Prostate gland (tissue), 2 donors: ENCODE measurements around the gene ATF6. TPM values are rescaled to one million over a fixed set of nuclear protein-coding genes. Genes with fewer than 3 reads are reported as not detected.

Experiments
- DNase-seq: peaks from one replicate; pipeline ENCODE4 v3.0.0-alpha.2; 2019; ENCODE audit warnings: low spot score
- H3K27ac ChIP-seq, 2 donors: fragments of 200-600 bp; sonication (generic); 2 replicates each; pipeline ENCODE4 v1.5.1; 2017 to 2019
- H3K27me3 ChIP-seq: fragments of 200-600 bp; sonication (generic); replicated peaks from 2 replicates; pipeline ENCODE4 v1.5.1; 2019; ENCODE audit not compliant: insufficient read depth
- H3K36me3 ChIP-seq, 2 donors: fragments of 200-600 bp; sonication (generic); 1 replicate in 1 of 2; 2 replicates in 1 of 2; pipeline versions ENCODE4 v1.5.1 to v1.8.1; 2017 to 2019
- H3K4me1 ChIP-seq: fragments of 200-600 bp; sonication (generic); replicated peaks from 2 replicates; pipeline ENCODE4 v1.5.1; 2019
- H3K4me3 ChIP-seq, 2 donors: fragments of 200-600 bp; sonication (generic); 2 replicates each; pipeline ENCODE4 v1.5.1; 2017 to 2019
- H3K9me3 ChIP-seq: fragments of 200-600 bp; sonication (generic); 2 replicates; pipeline ENCODE4 v1.5.1; 2017
- CTCF ChIP-seq, 4 experiments: fragments of 200-600 bp in 2 of 4; fragments of 450-650 bp in 2 of 4; sonication (generic) in 2 of 4; IDR thresholded peaks; 1 replicate in 3 of 4; 2 replicates in 1 of 4; pipeline ENCODE4 v1.5.1; 2016 to 2019; ENCODE audit warnings: antibody characterized with exemption in 4 of 4, mild to moderate bottlenecking in 2 of 4, moderate library complexity in 2 of 4
- POLR2A ChIP-seq: fragments of 450-650 bp; IDR thresholded peaks from one replicate; pipeline ENCODE4 v1.6.1; 2016; ENCODE audit warnings: antibody characterized with exemption, mild to moderate bottlenecking
- POLR2AphosphoS5 ChIP-seq: sonication (generic); formaldehyde crosslinking; IDR thresholded peaks from one replicate; pipeline ENCODE4 v1.6.1; 2017; ENCODE audit warnings: antibody characterized with exemption
- WGBS: methylation state at CpG from one replicate; pipeline ENCODE4 v1.1.5; 2018; 5-methylcytosine and 5-hydroxymethylcytosine counted together
- intact Hi-C: fragments of 100-400 bp; cut with DNase I; formaldehyde crosslinking; loops from one replicate; pipeline ENCODE4 v1.14.2; 2022
- total RNA-seq, 2 donors: library from RNA; depleted of rRNA; stranded (reverse); fragments of >200 nt; gene quantifications; one replicate each; pipeline ENCODE4 v1.1.0, GENCODE V29; 2016

ATF6 gene
- total RNA-seq, 2 donors from 2014 or later = 34.6 to 38.9 TPM

GRCh38 chr1:161858271-161858670 is 92.2 kb downstream of the ATF6 start:
- no peak for DNase-seq
- intact Hi-C loops = loop anchor here (10.0 kb wide), 1 partner anchor 63 kb away; no protein-coding TSS in a partner anchor
- peaks cover 0 to under 1% of the 10 kb centered on the region in 2 donors for H3K36me3 ChIP-seq
- no peaks in the 10 kb centered on the region for H3K4me1 ChIP-seq
- TF ChIP-seq POLR2AphosphoS5 = no peak
- no peak for TF ChIP-seq CTCF (IDR thresholded peaks at IDR 0.05)
- no peak for TF ChIP-seq POLR2A
- 94% methylated on average over 1 of the region's 1 CpG for WGBS
- H3K4me3 ChIP-seq = no peak overlapping the region
- no peak overlapping the region for H3K27ac ChIP-seq
- no peaks in the 10 kb centered on the region for H3K27me3 ChIP-seq
- H3K9me3 ChIP-seq = no peaks in the 10 kb centered on the region

- H3K4me3 ChIP-seq = no peak overlapping the region
- H3K27ac ChIP-seq = no peak overlapping the region
- TF ChIP-seq POLR2A = no peak
- no peak for TF ChIP-seq POLR2AphosphoS5
- no peak for TF ChIP-seq CTCF (IDR thresholded peaks at IDR 0.05)
- no peaks in the 10 kb centered on the region for H3K9me3 ChIP-seq
- intact Hi-C loops = no loop called here
- DNase-seq = no peak
- no peaks in the 10 kb centered on the region for H3K27me3 ChIP-seq
- no peaks in the 10 kb centered on the region for H3K4me1 ChIP-seq
- peaks cover 0 to 3% of the 10 kb centered on the region in 2 donors for H3K36me3 ChIP-seq
These were observed 97.4 kb downstream of the ATF6 start for GRCh38 chr1:161863549-161863948.

- no peak overlapping the region for H3K4me3 ChIP-seq
- no peaks in the 10 kb centered on the region for H3K9me3 ChIP-seq
- no peaks in the 10 kb centered on the region for H3K27me3 ChIP-seq
- H3K27ac ChIP-seq = no peak overlapping the region
- 100% methylated on average over 1 of the region's 1 CpG for WGBS
- no peak for DNase-seq
- intact Hi-C loops = no loop called here
- no peaks in the 10 kb centered on the region for H3K4me1 ChIP-seq
- peaks cover 0 to 3% of the 10 kb centered on the region in 2 donors for H3K36me3 ChIP-seq
- TF ChIP-seq CTCF (IDR thresholded peaks at IDR 0.05) (peak in 1 of 4 experiments; percentile 26), POLR2AphosphoS5 (no peak), POLR2A (no peak)
These were observed 98.5 kb downstream of the ATF6 start for GRCh38 chr1:161864577-161864976.

- intact Hi-C loops = loop anchor here (5.0 kb wide), 1 partner anchor 171 kb away; no protein-coding TSS in a partner anchor
These were observed 100.1 kb downstream of the ATF6 start for GRCh38 chr1:161866241-161866640.

More at GRCh38 chr1:161866241-161866640, 100.1 kb downstream of the ATF6 start:
- WGBS = 92% methylated on average over 3 of the region's 3 CpGs
- no peaks in the 10 kb centered on the region for H3K9me3 ChIP-seq
- no peaks in the 10 kb centered on the region for H3K27me3 ChIP-seq
- DNase-seq = no peak
- H3K4me3 ChIP-seq = no peak overlapping the region
- H3K36me3 ChIP-seq = peaks cover 0 to 3% of the 10 kb centered on the region in 2 donors
- TF ChIP-seq POLR2A = no peak
- TF ChIP-seq CTCF (IDR thresholded peaks at IDR 0.05) = no peak
- TF ChIP-seq POLR2AphosphoS5 = no peak
- H3K27ac ChIP-seq = no peak overlapping the region
- H3K4me1 ChIP-seq = no peaks in the 10 kb centered on the region
